ENCODE measurements around the gene COL15A1.

DNA sequence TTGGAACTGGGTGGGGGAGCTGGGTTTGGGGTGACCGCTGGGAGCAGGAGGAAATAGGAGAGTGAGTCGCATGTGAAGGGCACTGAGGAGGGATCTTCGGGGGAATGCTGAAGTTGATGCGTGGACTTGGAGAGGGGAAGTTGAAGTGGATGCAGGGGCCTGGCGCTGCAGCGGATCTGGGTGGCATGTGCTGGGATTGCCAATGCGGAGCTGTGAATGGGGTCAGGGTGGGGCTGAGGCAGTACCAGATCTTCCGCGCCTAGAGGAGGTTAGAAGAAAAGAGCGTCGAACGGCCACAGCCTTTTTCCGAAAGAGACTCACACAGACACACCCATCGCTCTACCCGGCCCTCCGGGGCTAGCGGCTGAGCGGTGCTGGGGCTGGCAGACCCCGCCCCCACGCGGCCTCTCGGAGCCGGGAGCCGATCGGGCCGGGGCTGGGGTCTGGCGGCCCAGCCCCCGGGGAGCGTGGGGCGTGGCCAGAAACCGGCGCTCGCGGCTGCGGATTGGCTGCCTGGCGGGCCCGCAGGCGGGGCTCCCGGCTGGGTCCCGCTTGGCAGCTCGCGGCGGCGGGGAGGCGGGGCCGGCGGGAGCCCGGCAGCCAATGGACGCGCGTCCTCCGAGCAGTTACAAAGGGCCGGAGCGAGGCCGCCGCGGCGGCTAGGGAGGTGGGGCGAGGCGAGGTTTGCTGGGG, 160.9 kb downstream of the COL15A1 start, which contains the start of gene TGFBR1:
- TF ChIP-seq, protein P1, sequence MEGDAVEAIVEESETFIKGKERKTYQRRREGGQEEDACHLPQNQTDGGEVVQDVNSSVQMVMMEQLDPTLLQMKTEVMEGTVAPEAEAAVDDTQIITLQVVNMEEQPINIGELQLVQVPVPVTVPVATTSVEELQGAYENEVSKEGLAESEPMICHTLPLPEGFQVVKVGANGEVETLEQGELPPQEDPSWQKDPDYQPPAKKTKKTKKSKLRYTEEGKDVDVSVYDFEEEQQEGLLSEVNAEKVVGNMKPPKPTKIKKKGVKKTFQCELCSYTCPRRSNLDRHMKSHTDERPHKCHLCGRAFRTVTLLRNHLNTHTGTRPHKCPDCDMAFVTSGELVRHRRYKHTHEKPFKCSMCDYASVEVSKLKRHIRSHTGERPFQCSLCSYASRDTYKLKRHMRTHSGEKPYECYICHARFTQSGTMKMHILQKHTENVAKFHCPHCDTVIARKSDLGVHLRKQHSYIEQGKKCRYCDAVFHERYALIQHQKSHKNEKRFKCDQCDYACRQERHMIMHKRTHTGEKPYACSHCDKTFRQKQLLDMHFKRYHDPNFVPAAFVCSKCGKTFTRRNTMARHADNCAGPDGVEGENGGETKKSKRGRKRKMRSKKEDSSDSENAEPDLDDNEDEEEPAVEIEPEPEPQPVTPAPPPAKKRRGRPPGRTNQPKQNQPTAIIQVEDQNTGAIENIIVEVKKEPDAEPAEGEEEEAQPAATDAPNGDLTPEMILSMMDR (conservative IDR thresholded peaks at IDR 0.05 in 1 of 2, IDR thresholded peaks at IDR 0.05 in 1 of 2; ENCODE audit: extremely low read depth in 1 of 2, insufficient read depth in 1 of 2, low read depth in 1 of 2, low read length in 2 of 2) = no peak
- TF ChIP-seq EZH2 (IDR thresholded peaks at IDR 0.05; ENCODE audit: borderline replicate concordance, low read length) = no peak
